Measurements from ENCODE around the gene TMEM222.
A peak's percentile ranks its signal among the peaks of the same experiment; 100 is the strongest.

TMEM222 gene

DNA sequence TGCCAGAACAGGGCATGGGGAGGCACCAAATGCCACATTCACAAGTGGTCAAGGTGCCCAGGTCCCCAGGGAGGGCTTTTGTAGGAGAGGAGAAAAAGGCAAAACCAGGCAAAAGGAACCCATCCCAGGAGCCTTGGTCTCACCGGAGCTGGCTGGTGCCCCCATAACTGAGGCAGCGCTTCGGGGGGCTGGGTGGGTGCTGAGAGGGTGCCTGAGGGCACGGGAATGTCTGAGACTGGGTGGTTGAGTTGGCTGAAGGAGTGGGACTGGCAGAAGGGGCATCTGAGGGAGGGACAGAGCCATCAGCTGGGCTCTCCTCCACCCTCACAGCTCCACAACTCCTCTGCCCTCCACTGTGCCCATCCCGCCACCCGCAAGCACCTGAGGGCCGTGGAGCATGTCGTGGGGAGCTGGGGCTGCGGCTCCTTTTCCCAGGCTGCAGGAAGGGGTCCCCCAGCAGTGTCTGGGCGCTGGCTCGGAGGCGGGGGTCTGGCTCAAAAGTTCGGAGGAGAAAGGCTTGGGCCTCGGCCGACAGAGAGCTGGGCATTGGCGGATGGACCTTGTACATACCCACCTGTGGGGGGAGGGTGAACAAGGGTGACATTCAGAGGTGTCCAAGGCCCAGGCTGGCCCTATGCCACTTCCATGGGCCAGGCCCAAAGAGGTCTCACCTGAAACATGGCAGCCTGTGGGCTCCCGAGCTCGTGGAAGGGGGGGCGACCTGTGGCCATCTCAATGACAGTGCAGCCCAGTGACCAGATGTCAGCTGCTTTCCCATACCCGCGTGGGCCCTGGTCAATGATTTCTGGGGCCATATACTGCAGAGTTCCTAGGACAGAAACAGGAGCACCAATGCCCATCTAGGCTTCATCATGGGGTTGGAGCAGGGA, 36.3 kb downstream of the TMEM222 start:
- no peak for DNase-seq (ENCODE audit: extremely low read depth in 1 of 2, low read depth in 1 of 2)

DNA sequence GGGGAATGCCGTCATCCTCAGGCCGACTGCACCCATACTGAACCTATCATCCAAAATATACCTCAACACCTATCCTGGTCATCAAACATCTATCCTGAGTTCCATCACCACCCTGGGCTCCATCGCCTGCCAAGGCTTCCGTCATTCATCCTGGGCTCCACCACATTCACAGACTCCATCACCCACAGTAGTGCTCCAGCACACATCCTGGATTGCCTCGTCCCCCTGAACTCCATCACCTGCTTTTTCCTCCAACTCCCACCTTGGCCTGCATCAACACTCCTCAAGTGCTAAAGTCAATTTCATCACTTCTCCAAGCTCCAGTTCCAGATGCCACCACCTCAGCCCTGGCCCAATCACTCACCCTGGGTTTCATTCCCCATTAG, 37.0 kb downstream of the TMEM222 start:
- DNase-seq (ENCODE audit: extremely low read depth in 1 of 2, low read depth in 1 of 2) = no peak

DNA sequence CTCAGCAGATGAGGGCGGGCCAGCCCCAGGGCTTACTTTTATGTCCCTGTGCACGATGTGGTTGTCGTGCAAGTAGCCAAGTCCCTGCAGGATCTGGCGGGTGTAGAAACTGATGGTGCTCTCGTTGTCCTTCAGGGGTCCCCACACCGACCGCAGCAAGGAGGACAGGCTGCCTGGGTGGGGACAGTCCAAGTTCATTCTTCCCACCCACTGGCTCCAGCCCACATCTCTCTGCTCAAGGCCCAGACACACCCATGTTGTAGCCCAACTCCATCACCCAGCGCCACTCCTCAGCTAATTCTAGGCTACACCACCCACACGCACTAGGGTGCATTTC, 37.8 kb downstream of the TMEM222 start:
- no peak for DNase-seq (ENCODE audit: extremely low read depth in 1 of 2, low read depth in 1 of 2)

DNA sequence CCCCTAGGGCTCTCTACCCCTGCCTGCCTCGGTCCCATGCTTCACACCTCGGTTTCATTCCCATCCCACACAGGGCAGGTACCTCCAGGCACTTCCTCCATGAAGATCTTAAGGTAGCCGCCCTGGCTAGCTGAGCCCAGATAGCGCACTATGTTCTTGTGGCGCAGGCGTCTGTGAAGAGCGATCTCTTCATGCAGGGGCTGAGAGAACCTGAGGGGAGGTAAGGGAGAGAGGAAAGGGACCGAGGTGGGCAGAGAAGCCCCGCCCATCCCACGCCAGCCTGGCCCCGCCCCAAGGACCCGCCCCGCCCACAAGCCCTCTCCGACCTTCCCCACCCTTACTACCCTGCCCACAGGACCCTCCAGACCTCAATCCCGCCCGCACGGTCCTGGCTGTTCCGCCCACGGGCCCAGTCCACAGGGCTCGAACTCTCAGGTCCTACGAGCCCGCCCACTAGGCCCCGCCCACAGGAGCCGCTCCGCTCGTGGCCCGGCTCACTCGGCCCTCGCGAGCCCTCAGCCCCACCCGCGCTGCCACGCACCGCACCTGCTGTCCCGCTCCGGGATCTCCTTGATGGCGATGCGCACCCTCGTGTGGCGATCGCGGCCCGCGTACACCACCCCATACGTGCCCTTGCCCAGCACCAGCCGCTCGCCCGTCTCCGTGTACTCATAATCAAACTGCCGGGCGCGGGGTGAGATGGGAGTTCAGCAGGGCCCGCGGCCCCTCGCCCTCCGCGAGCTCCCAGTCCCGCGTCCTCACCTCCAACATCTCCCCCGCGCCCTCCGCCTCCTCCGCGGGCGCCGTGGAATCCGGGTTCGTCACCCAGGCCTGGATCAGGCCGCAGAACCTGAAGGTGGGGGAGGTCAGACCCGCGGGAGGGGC, 38.4 kb downstream of the TMEM222 start:
- DNase-seq (ENCODE audit: extremely low read depth in 1 of 2, low read depth in 1 of 2) = no peak

DNA sequence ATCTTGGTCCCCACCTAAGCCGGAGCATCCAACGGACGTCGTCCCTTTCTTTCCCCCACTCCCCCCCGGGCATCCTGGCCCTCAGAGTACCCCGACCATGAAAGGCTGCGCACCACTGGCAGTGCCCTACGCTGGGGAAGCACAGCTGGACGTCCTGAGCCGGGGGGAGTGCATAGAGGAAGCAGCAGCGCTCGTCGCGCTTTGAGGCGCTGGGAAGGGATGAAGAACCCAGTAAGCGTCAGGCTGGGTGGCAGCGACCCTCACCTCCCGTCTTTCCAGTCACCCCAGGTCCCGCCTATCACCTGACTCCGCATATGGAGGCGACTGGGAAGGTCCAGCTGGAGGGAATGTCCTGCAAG, 39.1 kb downstream of the TMEM222 start:
- DNase-seq (ENCODE audit: extremely low read depth in 1 of 2, low read depth in 1 of 2) = no peak

DNA sequence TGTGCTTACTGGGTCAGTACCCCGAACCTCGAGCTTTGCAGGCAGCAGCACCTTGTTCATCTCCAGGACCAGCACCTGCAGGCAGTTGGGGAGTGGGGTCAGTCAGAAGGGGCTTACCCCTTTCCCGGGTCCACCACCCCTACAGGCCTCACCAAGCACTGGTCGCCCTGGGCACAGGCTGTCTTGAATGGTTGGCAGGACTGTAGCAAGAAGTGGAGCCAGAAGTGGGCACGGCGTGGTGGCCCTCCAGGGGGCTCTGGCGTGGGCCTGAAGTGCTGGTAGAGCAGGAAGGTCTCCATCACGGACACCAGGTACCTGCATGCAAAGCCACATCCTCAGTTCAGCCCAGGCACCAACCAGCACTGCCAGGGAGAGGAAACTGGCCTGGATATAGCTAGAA, 39.6 kb downstream of the TMEM222 start:
- no peak for DNase-seq (ENCODE audit: extremely low read depth in 1 of 2, low read depth in 1 of 2)

DNA sequence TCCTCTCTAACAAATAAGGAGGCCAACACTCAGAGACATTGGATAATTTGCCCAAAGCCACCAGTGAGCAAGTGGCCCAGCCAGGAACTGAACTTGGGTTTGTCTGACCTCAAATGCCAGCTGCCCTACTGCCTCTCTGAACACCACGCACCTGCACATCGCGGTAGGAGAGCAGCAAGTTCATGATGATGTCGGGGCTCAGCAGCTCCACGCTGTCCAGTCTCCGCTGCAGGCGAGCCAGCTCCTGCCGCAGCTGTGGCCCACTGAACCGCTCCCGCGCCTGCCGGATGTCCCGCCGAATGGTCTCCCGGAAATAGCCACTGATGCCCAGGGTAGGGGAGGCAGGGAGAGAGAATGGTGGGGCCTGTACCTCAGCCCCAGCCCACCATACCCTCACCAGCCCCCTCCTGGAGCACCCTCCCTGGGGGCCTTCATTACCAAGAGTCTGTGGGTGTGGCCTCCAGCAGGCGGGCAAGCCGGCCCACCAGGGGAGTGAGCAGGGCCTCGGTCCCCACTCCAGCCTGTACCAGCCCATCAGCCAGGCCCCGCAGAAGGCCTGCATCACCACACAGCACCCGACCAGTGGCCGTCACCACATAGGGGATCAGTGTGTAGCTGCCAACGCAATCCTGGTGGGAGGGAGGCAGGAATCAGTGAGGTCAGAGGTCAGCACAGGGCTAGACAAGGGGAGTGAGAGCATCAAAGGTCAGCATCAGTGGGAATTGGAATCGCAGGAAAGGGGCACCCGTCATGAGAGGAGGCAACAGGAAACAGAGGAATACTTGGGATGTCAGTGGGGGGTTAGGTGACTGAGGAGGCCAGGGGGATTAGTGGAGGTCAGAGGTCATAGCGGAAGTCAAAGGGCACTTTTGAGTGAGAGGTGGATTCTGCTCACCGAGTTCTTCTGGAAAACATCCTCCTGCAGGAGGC, 42.1 kb downstream of the TMEM222 start:
- DNase-seq (ENCODE audit: extremely low read depth in 1 of 2, low read depth in 1 of 2) = no peak

DNA sequence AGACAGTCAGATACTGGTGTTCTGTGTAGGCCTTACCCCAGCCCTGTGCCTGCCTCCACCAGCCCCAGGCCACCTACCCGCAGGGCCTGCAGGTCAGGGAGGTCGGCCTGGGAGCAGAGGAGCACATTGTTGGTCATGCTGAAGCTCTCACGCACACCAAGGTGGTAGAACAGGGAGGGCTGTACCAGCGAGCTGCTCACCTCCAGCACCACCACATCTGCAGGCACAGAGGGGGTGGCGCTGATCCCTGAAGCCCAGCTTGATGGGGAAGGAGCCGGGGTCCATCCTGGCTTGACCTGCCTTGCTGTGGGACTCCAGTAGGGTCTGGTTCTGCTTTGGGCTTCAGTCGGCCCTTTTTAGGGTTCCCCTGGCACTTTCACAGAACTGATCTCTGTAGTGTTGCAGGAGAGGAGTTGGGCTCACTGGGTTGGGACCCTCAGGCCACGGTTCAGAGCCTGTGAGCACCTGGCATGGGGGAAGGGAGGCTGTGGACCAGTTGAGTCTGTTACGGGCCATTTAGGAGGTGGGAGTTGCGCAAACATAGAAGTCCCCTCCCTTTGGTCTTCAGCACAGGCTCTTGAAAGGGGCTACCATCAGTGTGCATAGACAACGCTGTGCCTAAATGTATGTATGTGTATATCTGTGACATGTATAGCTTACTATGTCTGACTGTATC, 42.9 kb downstream of the TMEM222 start:
- DNase-seq (ENCODE audit: extremely low read depth in 1 of 2, low read depth in 1 of 2) = no peak

DNA sequence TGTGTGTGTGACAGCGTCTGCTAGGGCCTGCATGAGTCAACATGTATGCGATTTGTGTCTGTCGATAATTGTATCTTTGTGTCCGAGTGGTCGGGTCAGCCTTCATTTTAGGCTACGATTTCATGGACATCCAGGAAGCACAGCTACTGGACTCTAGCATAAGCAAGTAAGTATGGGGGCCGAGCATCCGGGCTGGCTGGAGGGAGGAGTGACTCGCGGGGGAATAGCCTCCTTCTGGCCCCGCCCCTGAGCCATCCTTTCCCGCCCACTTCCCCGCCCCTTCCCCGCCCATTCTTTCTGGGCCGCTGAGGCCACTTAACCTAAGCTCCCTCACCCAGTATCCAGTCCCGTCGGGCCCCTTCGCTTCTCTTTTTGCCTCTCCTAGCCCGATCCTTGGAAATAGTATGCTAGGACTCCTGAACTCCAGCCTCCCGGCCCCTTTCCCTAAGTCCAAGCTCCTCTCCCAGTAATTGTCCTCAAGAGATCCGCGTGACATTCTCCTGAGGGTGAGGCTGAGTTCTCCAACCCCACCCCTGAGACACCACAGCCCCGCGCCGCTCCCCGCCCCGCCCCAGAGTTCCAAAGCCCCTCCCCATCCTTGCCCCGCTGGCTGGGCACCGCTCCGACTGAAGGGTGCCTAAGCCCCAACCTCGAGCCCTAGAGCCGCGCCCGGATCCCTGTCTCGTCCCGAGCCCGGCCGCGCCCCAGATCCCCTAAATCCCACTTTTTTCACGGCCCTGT, 43.6 kb downstream of the TMEM222 start:
- peak in 1 of 2 donors; percentile 67 for DNase-seq (ENCODE audit: extremely low read depth in 1 of 2, low read depth in 1 of 2)

DNA sequence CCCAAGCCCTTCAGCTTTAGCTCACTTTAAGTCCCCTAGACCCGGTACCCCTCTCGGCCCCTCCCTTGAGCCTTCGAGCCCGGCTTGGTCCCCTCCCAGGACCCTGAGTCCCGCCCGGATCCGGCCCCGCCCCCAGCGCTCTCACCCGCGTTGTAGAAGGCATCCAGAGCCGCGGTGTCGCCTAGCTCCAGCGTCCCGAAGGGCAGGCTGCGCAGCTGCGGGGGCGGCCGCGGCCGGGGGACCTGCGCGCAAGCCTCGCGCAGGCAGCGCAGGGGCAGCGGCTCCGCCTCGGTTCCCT, 44.1 kb downstream of the TMEM222 start:
- DNase-seq (ENCODE audit: extremely low read depth in 1 of 2, low read depth in 1 of 2) = peak; percentile 70 to 79

DNA sequence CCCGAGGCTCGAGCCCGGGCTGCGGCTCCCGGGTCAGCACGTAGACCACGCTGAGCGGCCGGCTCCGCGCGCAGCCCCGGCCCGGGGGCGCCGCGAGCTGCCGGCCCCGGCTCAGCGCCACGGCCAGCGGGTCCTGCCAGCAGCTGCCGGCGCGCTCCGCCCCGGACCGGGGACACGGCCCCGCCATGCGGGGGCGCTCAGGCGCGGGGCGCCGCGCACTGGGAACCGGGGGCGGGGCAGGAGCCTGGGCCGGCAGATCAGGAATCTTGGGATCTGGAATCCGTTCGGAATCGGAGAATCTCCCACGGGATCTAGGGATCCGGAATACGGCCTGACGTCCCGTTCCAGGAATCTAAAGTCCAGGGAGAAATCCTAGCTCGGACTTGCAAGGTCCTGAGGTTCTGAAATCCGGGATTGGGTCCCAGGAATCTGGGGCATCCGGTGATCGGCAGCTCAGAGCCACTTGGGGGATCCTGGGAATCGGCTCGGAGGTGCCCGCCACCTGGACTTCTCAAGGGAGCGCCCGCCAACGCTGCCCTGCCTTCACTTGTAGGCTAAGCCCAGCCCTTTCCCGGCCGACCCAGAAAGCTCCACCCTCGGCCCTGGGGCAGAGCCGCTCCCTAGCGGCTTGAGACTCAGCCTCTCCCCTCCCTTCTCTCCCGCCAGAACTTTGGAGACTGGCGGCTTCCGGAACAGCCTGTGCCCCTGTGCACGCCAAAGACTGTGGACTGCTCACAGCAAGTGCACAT, 44.6 kb downstream of the TMEM222 start, which contains the start of gene MAP3K6:
Gene MAP3K6, minus strand, starts transcription at position 551 of the 749 bp plus-strand sequence. Its CDS starts 364 bp downstream, at position 187.
- peak in 1 of 2 donors; percentile 37 for DNase-seq (ENCODE audit: extremely low read depth in 1 of 2, low read depth in 1 of 2)

DNA sequence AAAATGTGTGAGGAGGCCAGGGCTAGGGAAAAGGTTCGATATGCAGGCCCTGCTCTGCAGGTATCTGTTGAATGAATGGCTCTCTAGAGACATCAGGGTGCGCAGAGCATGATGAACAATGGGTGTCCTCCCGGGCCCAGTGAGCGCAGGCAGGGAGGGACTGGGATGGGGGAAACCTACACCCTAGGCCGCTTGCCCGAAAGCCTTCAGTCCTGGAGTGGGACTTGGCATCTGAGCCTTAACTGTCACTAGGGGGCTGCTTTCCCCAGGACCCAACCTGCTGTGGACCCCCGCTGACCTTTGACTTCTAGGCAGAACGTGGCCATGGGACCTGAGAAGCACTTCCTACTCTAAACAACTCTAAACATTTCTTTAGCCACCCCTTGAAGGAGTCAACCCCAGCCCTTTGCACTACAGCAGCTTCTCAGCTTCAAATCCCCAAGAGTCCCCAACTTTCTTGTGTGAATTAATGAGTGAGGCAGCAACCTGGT, 45.2 kb downstream of the TMEM222 start:
- no peak for DNase-seq (ENCODE audit: extremely low read depth in 1 of 2, low read depth in 1 of 2)

DNA sequence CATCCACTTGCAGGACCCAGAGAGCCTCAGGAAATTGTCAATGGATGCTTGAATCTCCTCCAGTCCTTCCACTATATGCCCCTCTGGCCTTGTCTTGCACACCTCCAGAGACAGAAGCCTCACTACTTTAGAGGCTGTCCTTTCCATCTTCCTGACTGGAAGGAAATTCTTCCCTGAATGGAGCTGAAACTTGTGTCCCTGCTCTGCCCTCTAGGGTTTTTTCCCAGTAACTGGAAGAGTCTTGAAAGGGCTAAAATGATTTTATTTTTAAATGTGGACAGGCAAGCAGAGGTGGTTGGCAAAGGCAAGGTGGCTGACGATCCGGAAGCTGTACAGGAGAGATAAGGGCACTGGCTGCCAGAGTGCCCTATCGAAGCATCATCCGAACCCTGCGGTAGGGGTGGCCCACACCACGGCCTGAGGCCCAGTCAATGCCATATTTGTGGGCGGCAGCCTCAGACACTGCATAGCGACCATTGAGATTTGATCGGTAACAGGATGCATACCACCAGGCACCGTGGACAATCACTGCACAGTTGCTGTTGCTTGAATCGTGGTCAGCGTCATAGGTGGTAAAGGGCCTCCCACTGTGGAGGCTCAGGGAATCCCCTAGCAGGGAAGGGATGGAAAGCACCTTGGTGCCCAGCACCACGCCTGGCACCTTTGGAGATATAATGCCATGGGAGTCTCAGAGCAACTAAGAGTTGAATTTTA, 47.1 kb downstream of the TMEM222 start:
- no peak for DNase-seq (ENCODE audit: extremely low read depth in 1 of 2, low read depth in 1 of 2)

DNA sequence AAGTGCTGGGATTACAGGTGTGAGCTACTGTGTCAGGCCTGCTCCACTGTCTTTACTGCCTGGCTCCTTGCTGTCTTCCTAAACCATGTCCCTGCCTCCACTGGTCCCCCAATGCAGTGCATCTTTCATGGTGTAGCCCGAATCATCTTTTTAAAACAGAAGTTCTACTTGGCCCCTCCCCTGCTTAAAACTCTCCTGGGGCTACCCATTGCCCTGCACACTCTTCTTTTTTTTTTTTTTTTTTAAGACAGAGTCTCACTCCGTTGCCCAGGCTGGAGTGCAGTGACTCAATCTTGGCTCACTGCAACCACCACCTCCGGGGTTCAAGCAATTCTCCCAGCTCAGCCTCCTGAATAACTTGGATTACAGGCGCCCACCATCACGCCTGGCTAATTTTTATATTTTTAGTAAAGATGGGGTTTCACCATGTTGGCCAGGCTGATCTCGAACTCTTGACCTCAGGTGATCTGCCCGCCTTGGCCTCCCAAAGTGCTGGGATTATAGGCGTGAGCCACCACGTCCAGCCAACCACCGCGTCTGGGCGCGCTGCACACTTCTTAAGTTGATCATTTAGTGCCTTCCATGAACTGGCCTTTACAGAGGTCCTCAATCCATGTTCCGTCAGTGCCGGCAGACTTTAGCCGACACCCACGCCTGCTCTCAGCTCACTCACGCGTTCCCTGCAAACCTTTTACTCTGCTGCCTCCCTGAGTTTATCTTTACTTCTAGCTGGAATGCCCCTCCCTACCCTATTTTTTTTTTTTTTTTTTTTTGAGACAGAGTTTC, 50.3 kb downstream of the TMEM222 start:
- DNase-seq (ENCODE audit: extremely low read depth in 1 of 2, low read depth in 1 of 2) = no peak

DNA sequence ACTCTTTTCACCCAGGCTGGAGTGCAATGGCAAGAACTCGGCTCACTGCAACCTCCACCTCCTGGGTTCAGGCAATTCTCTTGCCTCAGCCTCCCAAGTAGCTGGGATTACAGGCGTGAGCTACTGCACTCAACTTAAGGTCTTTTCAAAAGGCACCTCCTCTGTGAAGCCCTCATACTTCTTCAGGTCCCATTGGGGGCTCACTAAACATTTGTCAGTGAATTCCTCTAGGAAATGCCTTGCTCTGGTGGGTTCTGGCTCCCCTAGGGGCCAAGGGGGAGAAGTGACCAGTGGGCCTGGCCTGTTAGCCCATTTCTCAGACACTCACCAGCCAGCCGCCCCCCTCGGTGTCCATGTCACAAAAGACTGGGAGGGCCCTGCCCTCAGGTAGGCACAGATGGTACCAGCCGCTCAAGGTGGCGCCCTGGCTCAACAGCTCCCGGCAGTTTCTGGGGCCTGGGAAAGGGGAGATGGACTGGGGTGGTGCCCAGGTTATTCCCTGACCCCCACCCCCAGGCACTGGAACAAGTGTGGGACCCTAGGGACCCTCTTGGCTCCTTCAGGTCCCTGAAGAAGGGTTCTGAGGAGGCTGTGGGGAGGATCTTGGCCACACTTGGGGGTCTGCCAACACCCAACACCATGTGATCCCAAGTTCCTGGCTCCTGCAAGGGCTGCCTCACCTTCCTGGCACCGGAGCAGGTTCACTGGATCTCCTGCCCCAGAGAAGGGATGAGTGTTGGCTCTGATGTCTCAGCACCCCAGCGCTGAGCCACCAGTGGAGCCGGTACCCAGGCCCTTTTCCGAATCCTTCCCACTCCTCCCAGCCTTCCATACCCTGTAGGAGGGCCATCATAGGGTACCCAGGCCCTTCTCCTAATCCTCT, 51.1 kb downstream of the TMEM222 start:
- no peak for DNase-seq (ENCODE audit: extremely low read depth in 1 of 2, low read depth in 1 of 2)

DNA sequence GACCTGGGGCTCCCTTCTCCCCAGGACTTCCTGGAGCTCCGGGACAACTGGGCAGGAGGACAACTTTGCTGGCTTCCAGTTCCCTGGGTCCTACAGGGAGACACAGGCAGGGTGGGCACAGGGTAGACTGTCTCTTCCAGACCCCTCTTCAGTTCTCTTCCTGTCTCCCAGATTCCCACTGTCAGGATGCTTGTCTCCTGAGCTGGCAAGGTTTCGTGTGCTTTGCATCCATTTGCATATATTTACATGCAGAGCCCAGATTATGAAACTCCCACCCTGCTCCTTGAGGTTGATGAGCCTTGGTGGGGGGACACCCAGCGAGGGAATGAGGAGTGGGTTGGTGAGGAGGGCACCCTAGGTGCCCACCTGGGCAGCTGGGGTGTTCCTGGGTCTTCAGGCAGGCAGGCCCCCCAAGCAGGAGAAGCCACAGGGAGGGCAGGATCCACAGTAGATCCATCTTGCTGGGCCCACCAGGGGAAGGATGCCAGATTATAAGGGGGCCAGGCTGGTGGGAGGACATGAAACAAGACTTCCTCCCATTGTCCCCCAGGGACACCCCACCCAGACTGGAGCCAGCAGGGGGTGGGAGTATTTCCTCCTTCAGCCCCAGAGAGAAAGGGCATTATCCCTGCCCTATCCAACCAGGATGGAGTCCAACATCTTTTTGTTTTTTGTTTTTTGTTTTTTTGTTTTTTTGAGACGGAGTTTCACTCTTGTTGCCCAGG, 52.6 kb downstream of the TMEM222 start, which contains the start of gene FCN3:
Gene FCN3, minus strand, starts transcription at position 463 of the 725 bp plus-strand sequence. Its CDS starts 6 bp downstream, at position 457.
- DNase-seq (ENCODE audit: extremely low read depth in 1 of 2, low read depth in 1 of 2) = no peak

All from stimulated activated CD8-positive, alpha-beta memory T cell treated with anti-CD3 and anti-CD28 coated beads, Interleukin-7, amount 100 ng/mL, for 48 hours (primary cell).